IMR-90 (cell line): ENCODE results near the gene OSBPL6. TPM values are rescaled to one million over a fixed set of nuclear protein-coding genes. Genes with fewer than 3 reads are reported as not detected.

Source experiments
- ATAC-seq: fragments of 200-7000 bp; cut with Tn5 transposase; 2 replicates; pipeline ENCODE4 v1.9.1; 2020; ENCODE audit warnings: low read depth, mild to moderate bottlenecking, moderate library complexity
- BruUV-seq: library from RNA; stranded (reverse); fragments of 400-500 nt; replicated peaks from 2 replicates; lab custom pipeline; 2021; lab: Mats Ljungman, UMichigan
- CTCF ChIA-PET: fragments of 300-600 bp; formaldehyde crosslinking; extraction: SDS; loops from one replicate; lab custom pipeline; 2021; ENCODE audit warnings: antibody characterized with exemption; lab: Yijun Ruan, JAX
- POLR2A ChIA-PET: fragments of 300-600 bp; sonication (Branson Sonifier 250); formaldehyde crosslinking; loops from one replicate; lab custom pipeline; 2022; ENCODE audit warnings: antibody characterized with exemption; ENCODE audit not compliant: unreplicated experiment; lab: Charles Lee
- DNase-seq: peaks from one replicate; pipeline ENCODE4 v3.0.0; 2013
- H2AFZ ChIP-seq: replicated peaks from 2 replicates; pipeline ENCODE3; 2013; ENCODE audit warnings: low read length, mild to moderate bottlenecking; ENCODE audit not compliant: poor library complexity
- H2AK5ac ChIP-seq: 2 replicates; pipeline ENCODE4 v1.6.1; 2013; ENCODE audit warnings: low read depth, low read length, inconsistent platforms
- H2AK9ac ChIP-seq: replicated peaks from 2 replicates; pipeline ENCODE3; 2013; ENCODE audit warnings: mild to moderate bottlenecking, low read depth, low read length, moderate library complexity; ENCODE audit not compliant: poor library complexity
- H2BK120ac ChIP-seq: 2 replicates; pipeline ENCODE4 v1.6.1; 2013; ENCODE audit warnings: low read depth, low read length, inconsistent platforms
- H2BK15ac ChIP-seq: 3 replicates; pipeline ENCODE4 v1.6.1; 2013; ENCODE audit warnings: low read depth, low read length, inconsistent platforms
- H2BK20ac ChIP-seq: 2 replicates; pipeline ENCODE4 v1.6.1; 2013; ENCODE audit warnings: low read depth, mild to moderate bottlenecking, inconsistent platforms, low read length, moderate library complexity
- H2BK5ac ChIP-seq: 2 replicates; pipeline ENCODE4 v1.6.1; 2013; ENCODE audit warnings: mild to moderate bottlenecking, low read depth, low read length, inconsistent platforms; ENCODE audit not compliant: poor library complexity, severe bottlenecking
- H3K14ac ChIP-seq: replicated peaks from 2 replicates; pipeline ENCODE4 v1.6.1; 2013; ENCODE audit warnings: low read depth, low read length, inconsistent platforms
- H3K18ac ChIP-seq: 2 replicates; pipeline ENCODE4 v1.6.1; 2013; ENCODE audit warnings: low read depth, low read length, control low read depth
- H3K23ac ChIP-seq: 2 replicates; pipeline ENCODE4 v1.6.1; 2013; ENCODE audit warnings: low read depth, low read length, inconsistent platforms
- H3K27ac ChIP-seq: 2 replicates; pipeline ENCODE4 v1.5.1; 2013; ENCODE audit warnings: mild to moderate bottlenecking, control low read depth, low read length; ENCODE audit not compliant: insufficient read depth
- H3K27me3 ChIP-seq: 2 replicates; pipeline ENCODE4 v1.6.1; 2013; ENCODE audit warnings: low read length; ENCODE audit not compliant: control insufficient read depth, insufficient read depth
- H3K36me3 ChIP-seq: 2 replicates; pipeline ENCODE4 v1.6.1; 2013; ENCODE audit warnings: low read length, mixed read lengths; ENCODE audit not compliant: control insufficient read depth, insufficient read depth
- H3K4ac ChIP-seq: 2 replicates; pipeline ENCODE4 v1.6.1; 2013; ENCODE audit warnings: low read depth, low read length, inconsistent platforms
- H3K4me1 ChIP-seq: 2 replicates; pipeline ENCODE4 v1.6.1; 2013; ENCODE audit warnings: low read length, mixed read lengths; ENCODE audit not compliant: control insufficient read depth, insufficient read depth
- H3K4me2 ChIP-seq: 2 replicates; pipeline ENCODE4 v1.6.1; 2013; ENCODE audit warnings: low read depth, mild to moderate bottlenecking, control low read depth, low read length, moderate library complexity
- H3K4me3 ChIP-seq: 2 replicates; pipeline ENCODE4 v1.5.1; 2013; ENCODE audit warnings: low read depth, mild to moderate bottlenecking, control low read depth, low read length, moderate library complexity; ENCODE audit not compliant: insufficient read depth
- H3K56ac ChIP-seq: 2 replicates; pipeline ENCODE4 v1.6.1; 2013; ENCODE audit warnings: low read length, inconsistent platforms; ENCODE audit not compliant: insufficient read depth; ENCODE audit errors: extremely low read depth
- H3K79me1 ChIP-seq, 2 experiments: 2 replicates each; pipeline ENCODE4 v1.6.1; 2013; ENCODE audit warnings: low read length in 2 of 2, inconsistent platforms in 1 of 2, low read depth in 1 of 2
- H3K9ac ChIP-seq: 2 replicates; pipeline ENCODE4 v1.6.1; 2013; ENCODE audit warnings: low read depth, low read length, control low read depth
- H3K9me1 ChIP-seq: 2 replicates; pipeline ENCODE4 v1.6.1; 2013; ENCODE audit warnings: low read length, inconsistent platforms; ENCODE audit not compliant: insufficient read depth
- H3K9me3 ChIP-seq: 2 replicates; pipeline ENCODE4 v1.6.1; 2013; ENCODE audit warnings: low read length; ENCODE audit not compliant: control insufficient read depth, insufficient read depth
- H4K20me1 ChIP-seq: 2 replicates; pipeline ENCODE4 v1.6.1; 2013; ENCODE audit warnings: low read length, inconsistent platforms; ENCODE audit not compliant: insufficient read depth
- H4K5ac ChIP-seq: 2 replicates; pipeline ENCODE4 v1.6.1; 2013; ENCODE audit warnings: mild to moderate bottlenecking, low read depth, low read length, control low read depth
- H4K8ac ChIP-seq, 2 experiments: 2 replicates each; pipeline ENCODE4 v1.6.1; 2013; ENCODE audit warnings: low read depth in 2 of 2, low read length in 2 of 2, control low read depth in 1 of 2, inconsistent platforms in 1 of 2
- H4K91ac ChIP-seq: 2 replicates; pipeline ENCODE4 v1.6.1; 2013; ENCODE audit warnings: low read depth, low read length, inconsistent platforms; ENCODE audit not compliant: insufficient read depth
- BHLHE40 ChIP-seq: fragments of 150-350 bp; IDR thresholded peaks from 2 replicates; pipeline ENCODE4 v1.6.1; 2016; ENCODE audit warnings: mild to moderate bottlenecking, low read depth, low read length
- CTCF ChIP-seq: conservative IDR thresholded peaks from 2 replicates; pipeline ENCODE4 v1.5.1; 2012; ENCODE audit warnings: mild to moderate bottlenecking, low read depth, low read length, improper control_type of control experiment
- FOS ChIP-seq: fragments of 150-350 bp; IDR thresholded peaks from 2 replicates; pipeline ENCODE4 v1.6.1; 2016; ENCODE audit warnings: low read depth, low read length
- MXI1 ChIP-seq: IDR thresholded peaks from 2 replicates; pipeline ENCODE4 v1.6.1; 2012; ENCODE audit warnings: low read depth, mild to moderate bottlenecking, low read length, moderate library complexity, borderline replicate concordance
- POLR2A ChIP-seq: IDR thresholded peaks from 2 replicates; pipeline ENCODE4 v1.6.1; 2012; ENCODE audit warnings: mild to moderate bottlenecking, low read depth, low read length
- RAD21 ChIP-seq: IDR thresholded peaks from 2 replicates; pipeline ENCODE4 v1.6.1; 2012; ENCODE audit warnings: low read length, improper control_type of control experiment
- USF2 ChIP-seq: fragments of 150-350 bp; IDR thresholded peaks from 2 replicates; pipeline ENCODE4 v1.6.1; 2017; ENCODE audit warnings: mild to moderate bottlenecking, antibody characterized with exemption, low read length, low read depth
- WGBS, 2 experiments: methylation state at CpG; one replicate each; pipeline versions ENCODE4 v1.1.5 to v1.1.7; 2013; ENCODE audit warnings: missing lambda C conversion rate in 2 of 2; ENCODE audit not compliant: insufficient read length in 1 of 2; ENCODE audit errors: extremely low coverage in 2 of 2; 5-methylcytosine and 5-hydroxymethylcytosine counted together
- dilution Hi-C: fragments of 300-500 bp; cut with HindIII; formaldehyde crosslinking; loops from one replicate; pipeline ENCODE4 v1.14.3; 2018; ENCODE audit warnings: low sequenced_read_pairs; ENCODE audit not compliant: unreplicated experiment
- in situ Hi-C: fragments of 300-500 bp; cut with MboI; formaldehyde crosslinking; loops from 3 replicates; pipeline ENCODE4 v1.14.3; 2019; ENCODE audit warnings: low sequenced_read_pairs, inconsistent platforms, mixed read lengths
- intact Hi-C: fragments of 100-400 bp; cut with micrococcal nuclease; formaldehyde crosslinking; loops from 2 replicates; pipeline ENCODE4 v1.10.0; 2022
- polyA plus RNA-seq, 3 experiments: library from polyadenylated mRNA; depleted of rRNA; stranded (reverse); fragments of >200 nt; gene quantifications; 2 replicates each; pipeline ENCODE4 v1.2.3, GENCODE V29; 2012; ENCODE audit warnings: low replicate concordance in 1 of 3
- total RNA-seq: library from RNA; depleted of rRNA; stranded (reverse); fragments of >200 nt; gene quantifications from 2 replicates; pipeline ENCODE4 v1.2.3, GENCODE V29; 2012

Gene OSBPL6
- total and polyA plus RNA-seq, 2 of the 4 experiments (the other 2 are of a cell fraction), result 3.2 to 3.7 TPM

- intact Hi-C loops (loop anchor here (5.0 to 10.0 kb wide), 2 partner anchors 79 to 207 kb away; partner anchors contain the start of gene RBM45), dilution Hi-C loops (no loop called here), in situ Hi-C loops (no loop called here)
- H3K56ac ChIP-seq, result no peak overlapping the region
- H2BK120ac ChIP-seq, result no peak overlapping the region
- no peak overlapping the region for H2BK15ac ChIP-seq
- H3K4me3 ChIP-seq, result no peak overlapping the region
- H3K23ac ChIP-seq, result no peak overlapping the region
- H2AK9ac ChIP-seq, result no peak overlapping the region
- DNase-seq (no peak), ATAC-seq (no peak)
- no peaks in the 10 kb centered on the region for H3K4me1 ChIP-seq
- H3K36me3 ChIP-seq, result no peaks in the 10 kb centered on the region
- ChIA-PET CTCF (no interaction called here), POLR2A (interaction anchor here (0.6 kb wide), 1 partner anchor 53 kb away, joined by 3 read pairs; no protein-coding TSS in a partner anchor)
- H3K4ac ChIP-seq, result no peak overlapping the region
- H2AFZ ChIP-seq, result no peak overlapping the region
- H3K27me3 ChIP-seq, result no peaks in the 10 kb centered on the region
- H3K27ac ChIP-seq, result no peak overlapping the region
- no peak overlapping the region for H4K8ac ChIP-seq
- peaks cover 0 to 9% of the 10 kb centered on the region in 2 experiments; a peak in 2 of 4 replicates for H3K79me1 ChIP-seq
- no peaks in the 10 kb centered on the region for H3K9me1 ChIP-seq
- no CpG with 5 or more reads among the region's 2 CpGs for WGBS, 2 experiments
- no peaks in the 10 kb centered on the region for H4K20me1 ChIP-seq
- H4K91ac ChIP-seq, result no peak overlapping the region
- H4K5ac ChIP-seq, result no peak overlapping the region
- no peak overlapping the region for H2AK5ac ChIP-seq
- H3K9ac ChIP-seq, result no peak overlapping the region
- H2BK5ac ChIP-seq, result no peak overlapping the region
- H3K9me3 ChIP-seq, result no peaks in the 10 kb centered on the region
- H2BK20ac ChIP-seq, result no peak overlapping the region
- no peak overlapping the region for H3K4me2 ChIP-seq
- BruUV-seq, result no TSS peak
- no peak for TF ChIP-seq CTCF
- TF ChIP-seq USF2, result no peak
- no peak for TF ChIP-seq POLR2A
- no peak for TF ChIP-seq FOS
- TF ChIP-seq RAD21, result no peak
- no peak for TF ChIP-seq BHLHE40
- no peak for TF ChIP-seq MXI1
- no peak overlapping the region for H3K18ac ChIP-seq
- H3K14ac ChIP-seq, result no peak overlapping the region
Observed at GRCh38 chr2:178191511-178191910, 2.8 kb upstream of the OSBPL6 start.
